ENCODE data around the gene ZNF865. TPM values are rescaled to one million over a fixed set of nuclear protein-coding genes. Genes with fewer than 3 reads are reported as not detected.

Gene ZNF865
- polyA plus RNA-seq, 4 donors, result 4.0 to 10.3 (median 5.5) TPM

DNA sequence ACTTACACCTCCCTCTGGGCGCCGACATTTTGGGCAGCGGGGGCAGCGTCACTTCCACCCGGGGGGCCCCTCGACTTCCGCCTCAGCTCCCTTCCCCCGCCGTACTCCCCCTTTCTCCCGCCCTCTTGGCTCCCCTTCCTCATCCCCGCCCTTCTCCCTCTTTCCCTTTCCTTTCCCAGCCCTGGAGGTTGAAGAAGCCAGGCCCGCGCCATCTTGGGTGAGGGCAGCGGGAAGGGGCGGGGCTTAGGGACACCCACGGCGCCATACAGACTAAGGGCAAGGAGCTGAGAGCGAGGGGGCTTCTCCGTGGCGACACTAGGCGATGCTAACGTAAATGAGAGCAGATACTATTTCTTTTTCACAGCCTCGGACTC lies 6.0 kb upstream of the ZNF865 start, which contains the start of gene FIZ1:
Gene FIZ1 (minus strand): TSS at position 50 of the 374 bp plus-strand sequence. CDS start 1,652 bp downstream, outside the sequence.
- FAIRE-seq, result no peak
- H3K4me3 ChIP-seq (ENCODE audit: low read depth in 1 of 3, low read length in 3 of 3), result peak within 1 kb of the TSS; percentile 70 to 79 (median 72)
- peaks cover 0 to 5% (median 0%) of the 10 kb centered on the region in 3 donors for H3K4me1 ChIP-seq (ENCODE audit: control insufficient read depth in 3 of 3, insufficient read depth in 2 of 3, low read depth in 1 of 3, low read length in 2 of 3)
- peaks cover 3 to 46% (median 6%) of the 10 kb centered on the region in 3 donors for H3K36me3 ChIP-seq (ENCODE audit: control insufficient read depth in 3 of 3, insufficient read depth in 2 of 3, low read depth in 1 of 3, low read length in 3 of 3)
- WGBS, 3 donors, result 0 to 1% (median 0%) methylated on average over 21 to 23 of the region's 23 CpGs
- peak; percentile 99 to 100 for DNase-seq
- peak within 1 kb of the TSS; percentile 95 to 99 (median 98) for H3K27ac ChIP-seq (ENCODE audit: low read depth in 1 of 3, low read length in 2 of 3)
- H3K9me3 ChIP-seq (ENCODE audit: control insufficient read depth in 2 of 2, insufficient read depth in 1 of 2, low read depth in 1 of 2, low read length in 1 of 2), result no peaks in the 10 kb centered on the region
- no peaks in the 10 kb centered on the region for H3K27me3 ChIP-seq (ENCODE audit: control insufficient read depth in 3 of 3, insufficient read depth in 3 of 3, low read length in 3 of 3)

DNA sequence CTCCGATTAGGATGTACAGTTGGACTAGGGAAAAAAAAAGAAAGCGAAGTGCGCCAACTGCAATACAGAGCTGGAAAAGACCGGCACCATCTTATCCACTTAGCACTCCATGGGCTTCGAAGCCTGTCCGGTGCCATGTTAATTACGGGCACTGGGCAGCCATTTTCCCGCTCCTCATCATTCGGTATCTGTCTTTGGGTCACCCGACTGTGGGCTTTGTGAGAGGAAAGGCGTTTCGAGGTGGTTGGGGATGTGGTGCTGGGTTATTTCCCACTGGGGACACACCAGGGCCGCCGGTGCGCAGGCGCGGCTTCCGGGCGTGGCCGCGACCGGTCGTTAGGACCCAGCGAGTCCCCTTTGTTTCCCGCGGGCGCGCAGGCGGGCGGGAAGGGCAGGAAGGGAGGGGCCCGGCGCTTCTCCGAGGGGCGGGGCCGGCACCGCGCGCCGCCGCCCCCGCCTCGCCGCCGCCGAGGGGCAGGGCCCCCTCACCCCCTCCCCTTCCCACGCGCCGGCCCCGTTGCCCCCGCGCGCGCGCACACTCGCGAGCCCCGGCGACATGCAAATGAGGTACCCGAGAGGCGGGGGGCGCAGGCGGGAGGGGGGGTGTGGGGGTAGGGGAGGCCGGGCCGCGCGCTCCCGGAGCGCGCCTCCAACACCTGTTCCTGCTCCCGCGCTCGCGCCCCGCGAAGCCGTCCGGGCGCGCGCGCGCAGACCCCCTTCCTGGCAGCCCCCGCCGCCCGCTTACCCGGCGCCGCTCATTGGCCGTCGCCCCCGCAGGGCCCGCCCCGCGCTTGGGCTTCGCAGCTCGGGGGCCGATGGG lies 5.4 kb upstream of the ZNF865 start, which contains the start of gene ZNF524:
Gene ZNF524 (plus strand): TSS at position 447 of the 820 bp plus-strand sequence. CDS start 1,825 bp downstream, outside the sequence.
- H3K4me3 ChIP-seq (ENCODE audit: low read depth in 1 of 3, low read length in 3 of 3), result peak within 1 kb of the TSS; percentile 70 to 79 (median 72)
- FAIRE-seq (no peak), DNase-seq (peak; percentile 91 to 99)
- H3K9me3 ChIP-seq (ENCODE audit: control insufficient read depth in 2 of 2, insufficient read depth in 1 of 2, low read depth in 1 of 2, low read length in 1 of 2), result no peaks in the 10 kb centered on the region
- WGBS, 3 donors, result 0 to 1% (median 0%) methylated on average over 29 to 97 of the region's 97 CpGs
- H3K27ac ChIP-seq (ENCODE audit: low read depth in 1 of 3, low read length in 2 of 3), result peak within 1 kb of the TSS; percentile 95 to 99 (median 98)
- peaks cover 0 to 5% (median 0%) of the 10 kb centered on the region in 3 donors for H3K4me1 ChIP-seq (ENCODE audit: control insufficient read depth in 3 of 3, insufficient read depth in 2 of 3, low read depth in 1 of 3, low read length in 2 of 3)
- peaks cover 3 to 43% (median 5%) of the 10 kb centered on the region in 3 donors for H3K36me3 ChIP-seq (ENCODE audit: control insufficient read depth in 3 of 3, insufficient read depth in 2 of 3, low read depth in 1 of 3, low read length in 3 of 3)
- H3K27me3 ChIP-seq (ENCODE audit: control insufficient read depth in 3 of 3, insufficient read depth in 3 of 3, low read length in 3 of 3), result no peaks in the 10 kb centered on the region

DNA sequence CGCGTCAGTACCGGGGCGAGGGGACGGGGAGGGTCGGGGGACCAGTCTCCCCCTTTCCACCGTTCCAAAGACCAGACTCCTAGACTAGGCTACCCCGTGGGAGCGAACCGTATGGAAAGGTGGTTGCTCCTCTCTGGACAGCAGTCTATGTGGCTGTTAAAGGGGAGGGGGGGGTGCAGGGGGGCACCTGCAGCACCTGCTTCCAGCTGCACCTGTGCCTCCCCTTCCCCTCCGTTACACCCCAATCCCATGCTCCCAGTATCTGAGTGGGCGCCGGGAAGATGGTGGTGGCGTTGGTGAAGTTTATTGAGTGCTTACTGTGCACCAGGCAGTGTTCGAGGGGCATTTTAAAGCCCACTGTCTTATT lies 4.8 kb upstream of the ZNF865 start:
- peaks cover 0 to 5% (median 0%) of the 10 kb centered on the region in 3 donors for H3K4me1 ChIP-seq (ENCODE audit: control insufficient read depth in 3 of 3, insufficient read depth in 2 of 3, low read depth in 1 of 3, low read length in 2 of 3)
- no peak for DNase-seq
- peaks cover 2 to 37% (median 3%) of the 10 kb centered on the region in 3 donors for H3K36me3 ChIP-seq (ENCODE audit: control insufficient read depth in 3 of 3, insufficient read depth in 2 of 3, low read depth in 1 of 3, low read length in 3 of 3)
- H3K4me3 ChIP-seq (ENCODE audit: low read depth in 1 of 3, low read length in 3 of 3), result peak overlapping the region; percentile 70 to 79 (median 72)
- H3K27ac ChIP-seq (ENCODE audit: low read depth in 1 of 3, low read length in 2 of 3), result peak overlapping the region; percentile 73 to 98 (median 95)
- no peak for FAIRE-seq
- H3K27me3 ChIP-seq (ENCODE audit: control insufficient read depth in 3 of 3, insufficient read depth in 3 of 3, low read length in 3 of 3), result no peaks in the 10 kb centered on the region
- H3K9me3 ChIP-seq (ENCODE audit: control insufficient read depth in 2 of 2, insufficient read depth in 1 of 2, low read depth in 1 of 2, low read length in 1 of 2), result no peaks in the 10 kb centered on the region
- WGBS, 3 donors, result 2 to 5% (median 4%) methylated on average over 11 to 15 of the region's 15 CpGs

DNA sequence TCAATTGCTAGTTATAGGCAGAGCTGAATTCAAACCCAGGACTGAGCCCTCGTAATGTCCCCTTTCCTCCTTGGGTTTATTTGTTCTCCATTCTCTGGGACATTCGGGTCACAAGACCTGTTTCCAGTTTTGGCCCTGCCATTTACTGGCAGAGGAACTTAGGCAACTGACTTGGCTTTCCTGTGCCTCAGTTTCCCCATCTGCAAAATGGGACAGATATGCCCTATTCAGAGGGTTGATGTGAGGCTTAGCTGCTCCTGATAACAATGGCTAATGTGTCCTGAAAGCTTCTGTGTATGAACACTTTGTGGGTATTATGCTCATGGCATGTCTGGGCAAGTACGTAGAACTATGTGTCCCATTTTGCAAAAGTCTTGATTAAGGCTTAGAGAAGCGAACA lies 4.4 kb upstream of the ZNF865 start:
- Histone ChIP-seq H3K27ac (ENCODE audit: low read depth in 1 of 3, low read length in 2 of 3) (peak overlapping the region; percentile 73 to 98 (median 95)), H3K9me3 (ENCODE audit: control insufficient read depth in 2 of 2, insufficient read depth in 1 of 2, low read depth in 1 of 2, low read length in 1 of 2) (no peaks in the 10 kb centered on the region), H3K4me3 (ENCODE audit: low read depth in 1 of 3, low read length in 3 of 3) (peak overlapping the region; percentile 70 to 79 (median 72)), H3K4me1 (ENCODE audit: control insufficient read depth in 3 of 3, insufficient read depth in 2 of 3, low read depth in 1 of 3, low read length in 2 of 3) (peaks cover 0 to 5% (median 0%) of the 10 kb centered on the region in 3 donors), H3K36me3 (ENCODE audit: control insufficient read depth in 3 of 3, insufficient read depth in 2 of 3, low read depth in 1 of 3, low read length in 3 of 3) (peaks cover 1 to 34% (median 2%) of the 10 kb centered on the region in 3 donors), H3K27me3 (ENCODE audit: control insufficient read depth in 3 of 3, insufficient read depth in 3 of 3, low read length in 3 of 3) (no peaks in the 10 kb centered on the region)
- 65 to 78% (median 68%) methylated on average over 4 of the region's 4 CpGs for WGBS, 3 donors
- no peak for DNase-seq
- no peak for FAIRE-seq

DNA sequence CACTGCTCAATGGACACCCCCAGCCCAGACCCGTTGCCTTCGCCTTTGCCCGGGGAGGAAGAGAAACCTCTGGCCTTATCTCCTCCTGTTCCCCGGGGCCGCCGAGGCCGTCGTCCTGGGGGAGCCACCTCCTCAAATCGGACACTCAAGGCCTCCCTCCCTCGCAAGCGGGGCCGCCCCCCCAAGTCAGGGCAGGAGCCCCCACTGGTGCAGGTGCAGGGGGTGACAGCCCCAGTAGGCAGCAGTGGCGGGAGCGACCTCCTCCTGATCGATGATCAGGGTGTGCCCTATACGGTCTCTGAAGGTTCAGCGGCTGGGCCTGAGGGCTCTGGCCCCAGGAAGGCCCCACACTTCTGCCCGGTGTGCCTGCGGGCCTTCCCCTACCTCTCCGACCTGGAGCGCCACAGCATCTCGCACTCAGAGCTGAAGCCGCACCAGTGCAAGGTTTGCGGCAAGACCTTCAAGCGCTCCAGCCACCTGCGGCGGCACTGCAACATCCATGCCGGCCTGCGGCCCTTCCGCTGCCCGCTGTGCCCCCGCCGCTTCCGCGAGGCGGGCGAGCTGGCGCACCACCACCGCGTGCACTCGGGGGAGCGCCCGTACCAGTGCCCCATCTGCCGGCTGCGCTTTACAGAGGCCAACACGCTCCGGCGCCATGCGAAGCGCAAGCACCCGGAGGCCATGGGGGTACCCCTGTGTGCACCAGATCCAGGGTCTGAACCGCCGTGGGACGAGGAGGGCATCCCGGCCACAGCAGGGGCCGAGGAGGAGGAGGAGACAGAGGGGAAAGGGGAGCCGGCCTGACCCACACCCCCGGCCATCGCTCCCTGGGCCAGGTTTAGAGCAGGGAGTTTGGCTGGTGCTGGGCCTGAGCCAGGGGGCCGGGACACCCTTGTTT lies 3.1 kb upstream of the ZNF865 start:
- FAIRE-seq, result no peak
- H3K36me3 ChIP-seq (ENCODE audit: control insufficient read depth in 3 of 3, insufficient read depth in 2 of 3, low read depth in 1 of 3, low read length in 3 of 3), result peaks cover 0 to 32% (median under 1%) of the 10 kb centered on the region in 3 donors
- H3K4me1 ChIP-seq (ENCODE audit: control insufficient read depth in 3 of 3, insufficient read depth in 2 of 3, low read depth in 1 of 3, low read length in 2 of 3), result peaks cover 0 to 15% (median 0%) of the 10 kb centered on the region in 3 donors

DNA sequence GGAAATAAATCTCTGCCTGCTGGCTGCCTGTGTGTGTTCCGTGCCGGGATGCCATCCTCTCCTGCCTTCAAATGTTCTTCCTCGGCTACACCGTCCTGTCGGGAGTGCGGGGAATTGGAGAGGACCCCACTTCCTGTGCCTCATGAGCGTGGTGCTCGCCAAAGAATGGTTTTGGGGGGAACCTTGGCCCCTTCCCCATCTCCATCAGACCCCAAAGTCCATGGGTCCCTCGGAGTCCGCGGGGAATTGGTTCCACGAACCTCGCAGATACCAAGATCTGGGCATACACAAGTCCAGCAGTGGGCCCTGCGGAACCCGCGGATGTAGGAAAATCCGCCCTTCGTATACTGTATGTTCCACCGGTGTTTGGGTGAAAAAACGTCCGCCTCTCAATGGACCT lies 2.3 kb upstream of the ZNF865 start:
- H3K27me3 ChIP-seq (ENCODE audit: control insufficient read depth in 3 of 3, insufficient read depth in 3 of 3, low read length in 3 of 3), result no peaks in the 10 kb centered on the region
- no peak overlapping the region for H3K27ac ChIP-seq (ENCODE audit: low read depth in 1 of 3, low read length in 2 of 3)
- DNase-seq (no peak), FAIRE-seq (no peak)
- no peak overlapping the region for H3K4me3 ChIP-seq (ENCODE audit: low read depth in 1 of 3, low read length in 3 of 3)
- H3K4me1 ChIP-seq (ENCODE audit: control insufficient read depth in 3 of 3, insufficient read depth in 2 of 3, low read depth in 1 of 3, low read length in 2 of 3), result peaks cover 0 to 15% (median 0%) of the 10 kb centered on the region in 3 donors
- no peaks in the 10 kb centered on the region for H3K9me3 ChIP-seq (ENCODE audit: control insufficient read depth in 2 of 2, insufficient read depth in 1 of 2, low read depth in 1 of 2, low read length in 1 of 2)
- 91 to 95% (median 92%) methylated on average over 21 of the region's 21 CpGs for WGBS, 3 donors
- peaks cover 0 to 29% (median 0%) of the 10 kb centered on the region in 3 donors for H3K36me3 ChIP-seq (ENCODE audit: control insufficient read depth in 3 of 3, insufficient read depth in 2 of 3, low read depth in 1 of 3, low read length in 3 of 3)

More for the DNA sequence above, 3.1 kb upstream of the ZNF865 start:
- H3K4me3 ChIP-seq (ENCODE audit: low read depth in 1 of 3, low read length in 3 of 3), result no peak overlapping the region
- H3K27ac ChIP-seq (ENCODE audit: low read depth in 1 of 3, low read length in 2 of 3), result no peak overlapping the region
- no peak for DNase-seq
- WGBS, 3 donors, result 92 to 94% (median 93%) methylated on average over 58 to 60 of the region's 60 CpGs
- no peaks in the 10 kb centered on the region for H3K27me3 ChIP-seq (ENCODE audit: control insufficient read depth in 3 of 3, insufficient read depth in 3 of 3, low read length in 3 of 3)
- H3K9me3 ChIP-seq (ENCODE audit: control insufficient read depth in 2 of 2, insufficient read depth in 1 of 2, low read depth in 1 of 2, low read length in 1 of 2), result no peaks in the 10 kb centered on the region

DNA sequence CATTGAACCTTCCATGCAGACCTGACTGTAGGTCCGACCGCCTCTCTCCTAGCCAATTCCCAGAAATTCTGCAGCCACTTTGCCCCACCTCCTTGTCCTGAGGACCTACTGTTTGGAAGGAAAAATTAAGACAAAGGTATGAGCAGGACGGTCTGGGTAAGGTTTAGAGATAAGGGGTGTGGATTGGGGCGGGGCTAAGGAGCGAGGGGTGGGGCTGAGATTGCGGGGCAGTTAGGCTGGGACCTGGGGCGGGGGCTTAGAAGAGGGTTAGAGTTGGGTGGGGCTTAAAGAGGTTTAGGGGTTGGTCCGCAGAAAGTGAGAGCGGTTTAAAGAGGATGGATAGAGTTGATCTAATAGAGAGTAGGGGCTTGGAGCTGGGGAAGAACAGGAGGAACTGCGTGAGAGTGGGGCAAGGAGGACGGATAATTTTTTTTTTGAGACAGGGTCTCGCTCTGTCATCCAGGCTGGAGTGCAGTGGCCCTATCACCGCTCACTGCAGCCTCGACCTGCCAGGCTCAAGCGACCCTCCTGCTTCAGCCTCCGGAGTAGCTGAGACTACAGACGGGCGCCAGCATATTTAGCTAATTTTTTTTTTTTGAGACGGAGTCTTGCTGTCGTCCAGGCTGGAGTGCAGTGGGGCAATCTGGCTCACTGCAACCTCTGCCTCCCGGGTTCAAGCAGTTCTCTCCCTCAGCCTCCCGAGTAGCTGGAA lies 1.7 kb upstream of the ZNF865 start:
- 68 to 75% (median 71%) methylated on average over 22 of the region's 22 CpGs for WGBS, 3 donors
- Histone ChIP-seq H3K36me3 (ENCODE audit: control insufficient read depth in 3 of 3, insufficient read depth in 2 of 3, low read depth in 1 of 3, low read length in 3 of 3) (peaks cover 0 to 30% (median 0%) of the 10 kb centered on the region in 3 donors), H3K4me3 (ENCODE audit: low read depth in 1 of 3, low read length in 3 of 3) (no peak overlapping the region), H3K27ac (ENCODE audit: low read depth in 1 of 3, low read length in 2 of 3) (no peak overlapping the region), H3K4me1 (ENCODE audit: control insufficient read depth in 3 of 3, insufficient read depth in 2 of 3, low read depth in 1 of 3, low read length in 2 of 3) (peaks cover 0 to 15% (median 0%) of the 10 kb centered on the region in 3 donors), H3K9me3 (ENCODE audit: control insufficient read depth in 2 of 2, insufficient read depth in 1 of 2, low read depth in 1 of 2, low read length in 1 of 2) (no peaks in the 10 kb centered on the region), H3K27me3 (ENCODE audit: control insufficient read depth in 3 of 3, insufficient read depth in 3 of 3, low read length in 3 of 3) (no peaks in the 10 kb centered on the region)
- DNase-seq (peak in 1 of 2 donors; percentile 19), FAIRE-seq (no peak)

All from small intestine (tissue), 7 donors.